NCI-H1092 (cell line): ENCODE results near the gene C14orf132.

ENCODE experiments used
- DNase-seq: peaks from one replicate; lab custom pipeline; 2025; lab: John Stamatoyannopoulos, UW

Gene C14orf132

GRCh38 chr14:96098309-96098998 is 59.3 kb downstream of the C14orf132 start:
- DNase-seq: peak; percentile 74

GRCh38 chr14:96098999-96099335 is 59.8 kb downstream of the C14orf132 start:
- DNase-seq: no peak

GRCh38 chr14:96100161-96101064 is 61.3 kb downstream of the C14orf132 start:
- DNase-seq: peak; percentile 70

GRCh38 chr14:96102081-96102856 is 63.1 kb downstream of the C14orf132 start:
- no peak for DNase-seq

- no peak for DNase-seq
These were observed 63.9 kb downstream of the C14orf132 start for GRCh38 chr14:96103075-96103474.

GRCh38 chr14:96103560-96104460 is 64.6 kb downstream of the C14orf132 start:
- DNase-seq: no peak

GRCh38 chr14:96104469-96105057 is 65.4 kb downstream of the C14orf132 start:
- no peak for DNase-seq

GRCh38 chr14:96105089-96105925 is 66.1 kb downstream of the C14orf132 start:
- no peak for DNase-seq

- DNase-seq: peak; percentile 11
These were observed 66.8 kb downstream of the C14orf132 start for GRCh38 chr14:96105926-96106441.

- no peak for DNase-seq
These were observed 67.7 kb downstream of the C14orf132 start for GRCh38 chr14:96106891-96107290.

- no peak for DNase-seq
These were observed 69.1 kb downstream of the C14orf132 start for GRCh38 chr14:96108061-96108795.

- DNase-seq: no peak
These were observed 69.7 kb downstream of the C14orf132 start for GRCh38 chr14:96108911-96109310.

GRCh38 chr14:96109596-96110355 is 70.6 kb downstream of the C14orf132 start:
- DNase-seq: no peak

- DNase-seq: no peak
These were observed 72.9 kb downstream of the C14orf132 start for GRCh38 chr14:96112032-96112431.

- no peak for DNase-seq
These were observed 74.8 kb downstream of the C14orf132 start for GRCh38 chr14:96114002-96114401.

- DNase-seq: peak; percentile 29
These were observed 78.1 kb downstream of the C14orf132 start for GRCh38 chr14:96117101-96117897.

- no peak for DNase-seq
These were observed 78.8 kb downstream of the C14orf132 start for GRCh38 chr14:96117960-96118359.

GRCh38 chr14:96118391-96118790 is 79.2 kb downstream of the C14orf132 start:
- no peak for DNase-seq
